HG03196 (cell line): ENCODE results near the gene MYOT.

Source experiments
- ATAC-seq: cut with Tn5 transposase; IDR thresholded peaks from one replicate; pipeline ENCODE4 v1.9.1; 2021; ENCODE audit not compliant: unreplicated experiment

MYOT gene, protein sequence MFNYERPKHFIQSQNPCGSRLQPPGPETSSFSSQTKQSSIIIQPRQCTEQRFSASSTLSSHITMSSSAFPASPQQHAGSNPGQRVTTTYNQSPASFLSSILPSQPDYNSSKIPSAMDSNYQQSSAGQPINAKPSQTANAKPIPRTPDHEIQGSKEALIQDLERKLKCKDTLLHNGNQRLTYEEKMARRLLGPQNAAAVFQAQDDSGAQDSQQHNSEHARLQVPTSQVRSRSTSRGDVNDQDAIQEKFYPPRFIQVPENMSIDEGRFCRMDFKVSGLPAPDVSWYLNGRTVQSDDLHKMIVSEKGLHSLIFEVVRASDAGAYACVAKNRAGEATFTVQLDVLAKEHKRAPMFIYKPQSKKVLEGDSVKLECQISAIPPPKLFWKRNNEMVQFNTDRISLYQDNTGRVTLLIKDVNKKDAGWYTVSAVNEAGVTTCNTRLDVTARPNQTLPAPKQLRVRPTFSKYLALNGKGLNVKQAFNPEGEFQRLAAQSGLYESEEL

GRCh38 chr5:137867664-137868063, at the start of gene MYOT:
TSS of gene MYOT (plus strand) at chr5:137867860. CDS start at chr5:137870652, 2,792 bp downstream.
- ATAC-seq: no peak

- ATAC-seq: no peak
These were observed 47.9 kb upstream of the MYOT start for GRCh38 chr5:137819766-137820165.

DNA sequence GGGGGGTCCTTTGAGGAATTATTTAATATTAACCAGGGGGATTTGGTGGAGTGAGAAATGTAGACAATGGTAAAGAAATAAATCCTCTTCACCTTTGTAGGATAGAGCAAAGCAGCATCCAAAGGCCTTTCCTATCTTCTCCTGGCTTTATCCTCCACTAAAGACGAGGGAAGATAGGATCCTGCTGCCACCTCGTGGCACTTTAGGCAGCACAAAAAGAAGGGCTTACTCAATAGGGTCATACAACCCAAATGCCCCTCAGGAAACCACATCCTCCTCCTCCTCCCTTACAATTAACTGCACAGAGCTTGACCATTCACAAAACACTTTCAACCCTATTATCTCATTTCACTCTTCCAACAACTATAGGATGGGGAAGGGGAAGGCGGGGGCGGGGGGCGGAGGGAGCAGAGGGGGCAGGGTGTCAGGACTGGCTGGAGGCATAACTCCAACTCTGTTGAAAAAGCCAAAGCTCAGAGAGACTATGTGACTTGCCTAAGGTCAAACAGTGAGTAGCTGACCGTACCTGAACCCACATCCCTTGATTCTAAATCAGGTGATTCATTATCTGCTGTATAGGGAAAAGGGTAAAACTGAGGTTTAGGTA, 45.4 kb upstream of the MYOT start:
- ATAC-seq: no peak

GRCh38 chr5:137822984-137823383, 44.7 kb upstream of the MYOT start:
- ATAC-seq: no peak

DNA sequence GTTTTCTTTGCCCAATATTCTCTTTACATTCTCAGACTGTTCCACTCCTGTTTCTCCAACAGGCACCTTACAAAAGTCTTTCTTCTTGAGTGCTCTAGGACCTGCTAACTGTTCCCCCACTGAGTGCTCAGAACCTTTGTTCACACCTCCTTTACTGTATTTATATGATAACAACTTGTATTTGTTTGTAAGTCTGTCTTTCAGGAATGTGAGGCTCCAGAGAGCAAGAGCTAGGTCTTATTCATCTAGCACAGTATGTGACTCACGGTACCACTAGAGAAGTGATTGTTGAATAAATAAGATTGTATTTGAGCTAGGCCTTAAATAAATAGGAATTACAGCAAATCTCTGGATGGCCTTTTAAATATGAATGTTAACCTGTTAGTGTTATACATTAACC, 42.5 kb upstream of the MYOT start:
- ATAC-seq: no peak

- no peak for ATAC-seq
These were observed 41.6 kb upstream of the MYOT start for GRCh38 chr5:137826067-137826466.

DNA sequence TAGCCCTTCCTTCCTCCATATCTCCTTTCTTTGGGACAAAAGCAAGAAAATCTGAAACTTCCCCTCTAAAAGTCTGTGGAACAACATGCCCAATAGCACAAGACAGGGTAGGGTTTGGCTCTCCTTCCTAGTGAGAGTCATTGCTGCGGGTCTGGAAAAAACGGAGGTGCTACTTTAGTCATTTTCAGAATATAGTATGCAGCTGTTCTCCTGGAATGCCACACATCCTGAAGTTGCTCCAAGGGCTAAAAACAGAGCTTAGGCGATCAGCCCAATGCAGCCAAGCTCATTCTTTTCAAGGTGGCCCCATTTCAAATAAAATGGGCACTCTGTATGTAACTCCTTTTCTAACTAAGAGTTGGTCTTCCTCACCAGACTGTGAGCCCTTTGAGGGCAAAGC, 39.5 kb upstream of the MYOT start:
- ATAC-seq: no peak

GRCh38 chr5:137828664-137829063, 39.0 kb upstream of the MYOT start:
- no peak for ATAC-seq

DNA sequence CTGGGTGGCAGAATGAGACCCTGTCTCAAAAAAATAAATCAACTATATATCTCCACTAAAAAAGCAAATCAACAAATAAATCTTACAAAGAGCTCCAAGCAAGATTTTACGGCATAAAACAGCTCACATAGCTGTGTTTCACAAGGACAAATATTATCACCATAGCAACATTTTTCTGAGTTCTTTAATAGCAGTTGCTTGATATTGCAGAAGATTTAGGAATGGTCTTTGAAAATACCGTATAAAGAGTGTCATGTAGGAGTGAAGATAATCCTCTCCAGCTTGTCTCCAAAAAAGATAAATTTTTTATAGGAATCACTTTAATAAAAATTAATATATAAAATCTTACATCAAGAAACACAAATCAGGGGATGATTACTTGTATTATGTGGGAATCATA, 36.6 kb upstream of the MYOT start:
- no peak for ATAC-seq

GRCh38 chr5:137831526-137831925, 36.1 kb upstream of the MYOT start:
- ATAC-seq: no peak

- no peak for ATAC-seq
These were observed 35.2 kb upstream of the MYOT start for GRCh38 chr5:137832416-137832815.

GRCh38 chr5:137833463-137833862, 34.2 kb upstream of the MYOT start:
- no peak for ATAC-seq

- ATAC-seq: no peak
These were observed 33.1 kb upstream of the MYOT start for GRCh38 chr5:137834498-137835049.

GRCh38 chr5:137836298-137836697, 31.4 kb upstream of the MYOT start:
- ATAC-seq: no peak

DNA sequence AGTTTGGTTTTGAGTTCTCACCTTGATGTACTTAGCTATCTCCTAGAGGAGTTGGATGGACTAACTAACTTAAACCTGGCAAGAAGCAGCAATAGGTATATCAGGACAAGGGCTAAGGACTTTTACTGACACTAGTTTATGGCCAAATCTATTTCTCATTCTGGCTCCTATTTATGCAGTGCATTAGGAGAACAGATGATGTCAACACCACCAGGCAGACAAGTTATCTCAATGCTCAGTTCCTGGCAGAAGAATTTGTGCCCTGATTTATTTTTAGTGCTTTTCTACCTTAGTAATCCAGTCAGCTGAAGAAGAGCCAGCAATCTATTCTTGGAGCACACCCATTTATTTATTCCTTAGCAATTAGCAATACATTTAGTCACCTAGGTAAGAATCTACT, 30.7 kb upstream of the MYOT start:
- ATAC-seq: no peak

DNA sequence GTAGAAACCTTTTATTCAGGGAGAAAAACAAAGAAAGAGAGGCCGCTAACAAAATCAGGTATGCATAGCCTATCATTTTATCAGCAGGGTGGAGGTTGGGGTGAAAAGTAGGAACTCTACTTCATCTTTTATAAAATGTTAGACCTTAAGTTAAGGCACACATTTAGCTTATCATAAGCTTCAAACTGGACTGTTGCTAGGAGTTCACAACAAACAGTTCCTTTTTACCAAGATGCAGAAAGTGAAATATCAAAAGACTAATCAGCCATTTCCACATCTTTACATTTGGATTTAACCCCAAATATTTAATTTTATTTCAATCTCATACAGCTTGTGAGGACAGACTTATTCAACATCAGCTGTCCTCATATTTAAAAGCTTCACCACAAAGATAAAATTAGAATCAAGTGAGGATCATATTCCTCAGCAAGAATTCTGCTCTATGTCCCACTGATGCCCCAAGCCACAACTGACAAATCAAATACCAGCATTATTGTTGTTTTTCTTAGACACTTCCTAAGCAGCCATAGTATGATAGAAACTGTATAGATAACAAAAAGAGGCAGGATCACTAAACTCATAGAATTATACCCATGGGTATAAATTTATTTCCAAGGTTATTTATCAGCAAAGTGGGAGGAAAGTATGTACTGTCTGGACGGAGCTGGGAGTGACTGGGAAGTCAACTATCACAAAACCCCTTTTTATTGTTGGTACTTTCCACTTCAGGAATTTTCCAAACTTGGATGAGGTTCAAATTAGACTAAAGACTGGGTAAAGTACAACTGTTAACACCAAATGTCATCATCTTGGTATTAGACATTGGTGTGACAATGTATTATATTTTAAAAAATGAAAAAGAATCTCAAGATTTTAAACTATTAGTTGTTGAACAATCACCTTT, 29.9 kb upstream of the MYOT start:
- ATAC-seq: no peak

DNA sequence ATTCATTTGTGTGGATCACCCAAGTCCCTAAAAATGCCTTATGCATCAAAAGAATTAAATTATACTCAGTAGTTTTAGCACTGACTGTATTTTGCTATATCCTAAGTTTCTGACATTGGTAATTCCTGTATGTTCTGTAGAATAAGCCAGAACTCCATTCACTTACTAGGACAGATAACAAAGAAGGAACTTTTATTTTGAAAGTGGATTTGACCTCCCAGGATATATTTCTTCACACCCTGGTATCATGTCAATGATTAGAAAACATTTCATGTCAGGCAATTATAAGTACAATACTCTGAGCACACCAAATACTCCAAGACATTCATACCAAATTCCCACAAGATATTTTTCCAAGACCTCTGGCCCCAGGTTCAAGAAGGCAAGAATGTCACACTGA, 28.7 kb upstream of the MYOT start:
- no peak for ATAC-seq

- no peak for ATAC-seq
These were observed 25.4 kb upstream of the MYOT start for GRCh38 chr5:137842296-137842695.

DNA sequence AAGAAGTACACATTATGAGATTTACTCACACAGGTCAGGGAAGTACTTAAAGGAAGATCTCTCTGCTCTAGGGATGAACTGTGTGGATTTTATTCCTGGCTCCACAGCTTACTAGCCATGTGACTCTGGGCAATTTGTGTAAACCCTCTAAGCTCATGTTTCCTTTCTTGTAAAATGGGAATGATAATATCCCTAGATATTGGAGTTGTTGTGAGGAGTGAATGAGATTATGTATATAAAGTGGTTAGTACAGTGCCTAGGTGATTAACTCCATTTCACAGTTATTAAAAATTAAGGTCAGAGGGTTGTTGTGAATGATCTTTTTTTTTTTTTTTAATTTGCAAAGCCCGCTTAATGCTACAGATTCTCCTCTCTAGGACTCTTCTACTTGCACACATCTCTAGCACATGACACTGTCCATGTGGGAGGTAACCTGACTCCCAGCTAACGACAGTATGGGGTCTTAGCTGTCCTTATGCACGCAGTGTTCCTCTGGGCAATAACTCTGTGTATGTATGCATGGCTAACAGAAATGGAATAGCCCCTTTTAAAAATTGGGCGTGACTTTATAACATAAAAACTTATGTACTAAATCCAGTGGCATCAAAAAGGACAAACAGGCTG, 23.9 kb upstream of the MYOT start:
- no peak for ATAC-seq

DNA sequence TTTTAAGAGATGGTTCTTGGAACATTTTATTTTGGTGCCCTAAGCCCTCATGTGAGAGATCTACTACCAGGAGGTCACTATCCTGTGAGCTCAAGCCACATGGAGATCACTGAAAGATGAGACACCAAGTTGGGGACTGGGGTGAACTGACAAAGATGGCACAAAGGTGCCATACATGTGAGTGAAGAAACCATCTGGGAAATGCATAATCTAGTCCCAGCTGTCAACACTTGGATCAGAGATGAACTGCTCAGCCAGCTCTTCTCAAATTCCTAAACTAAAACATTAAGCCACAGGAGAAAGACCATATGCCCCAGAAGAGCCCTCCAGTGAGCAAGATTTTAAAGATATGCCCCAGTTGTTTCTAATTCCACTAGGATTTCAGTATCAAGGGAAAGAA, 22.2 kb upstream of the MYOT start:
- no peak for ATAC-seq

GRCh38 chr5:137847687-137848086, 20.0 kb upstream of the MYOT start:
- ATAC-seq: no peak
